Activated CD4-positive, CD25-positive, alpha-beta regulatory T cell treated with anti-CD3 and anti-CD28 coated beads, Interleukin-2, amount 50 U/mL, for 72 hours (primary cell): ENCODE results near the gene WWC2.

Source experiments
- DNase-seq: peaks from one replicate; pipeline ENCODE4 v3.0.0; 2021

Gene WWC2

DNA sequence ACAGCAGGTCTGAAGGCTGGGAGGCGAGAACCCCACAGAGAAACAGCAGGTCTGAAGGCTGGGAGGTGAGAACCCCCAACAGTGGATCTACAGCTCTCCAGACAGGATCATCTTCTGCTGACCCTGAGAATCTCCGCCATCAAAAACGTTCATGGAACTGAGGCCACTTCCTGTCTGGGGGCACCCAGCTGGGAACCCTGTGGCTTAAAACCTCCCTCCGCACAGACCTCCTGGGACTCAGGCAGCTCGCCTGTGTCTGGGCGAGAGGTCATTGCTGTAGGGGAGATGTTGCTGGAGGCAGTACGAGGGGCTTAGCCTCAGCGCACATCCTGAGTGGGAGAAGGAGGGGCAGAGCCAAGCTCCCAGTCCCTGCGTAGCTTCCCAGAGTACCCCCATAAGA is 238.3 kb downstream of the WWC2 start:
- DNase-seq: no peak

- no peak for DNase-seq
Observed at GRCh38 chr4:183337833-183338232, 238.8 kb downstream of the WWC2 start.

- no peak for DNase-seq
Observed at GRCh38 chr4:183342541-183343533, 243.8 kb downstream of the WWC2 start.

- DNase-seq: no peak
Observed at GRCh38 chr4:183343730-183344129, 244.7 kb downstream of the WWC2 start.

DNA sequence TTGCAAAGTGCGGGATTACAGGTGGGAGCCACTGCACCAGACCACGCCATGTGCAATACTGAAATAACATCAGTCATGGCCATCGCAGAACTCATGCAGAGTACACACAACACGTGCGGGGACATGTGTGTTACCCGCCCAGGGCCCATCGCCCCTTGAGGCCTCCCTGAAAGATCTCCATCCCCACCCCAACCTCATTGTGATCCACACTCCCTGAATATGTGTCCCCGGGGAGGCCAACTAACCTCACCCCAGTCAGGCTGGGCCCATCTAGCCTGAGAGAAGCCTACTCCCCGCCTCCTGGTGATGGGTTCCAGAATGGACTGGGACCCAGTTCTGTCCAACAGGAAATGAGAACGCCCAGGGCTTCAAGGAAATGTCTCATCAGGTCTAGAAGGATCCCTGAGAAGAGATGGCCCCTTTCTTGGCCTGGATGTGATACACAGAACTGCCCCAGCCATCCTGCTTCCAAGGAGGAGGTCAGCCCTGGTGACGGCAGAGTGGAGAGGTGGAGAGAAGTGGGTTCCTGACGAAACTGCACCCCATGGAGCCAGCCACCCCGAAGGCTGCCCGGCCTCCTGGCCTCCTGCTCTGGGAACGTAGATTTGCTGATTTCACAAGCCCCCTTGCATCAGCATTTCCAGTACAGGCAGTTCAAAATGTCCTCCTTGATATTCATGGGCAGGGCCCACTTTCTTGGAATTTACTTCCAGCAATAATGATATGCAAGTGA is 245.6 kb downstream of the WWC2 start:
- no peak for DNase-seq

DNA sequence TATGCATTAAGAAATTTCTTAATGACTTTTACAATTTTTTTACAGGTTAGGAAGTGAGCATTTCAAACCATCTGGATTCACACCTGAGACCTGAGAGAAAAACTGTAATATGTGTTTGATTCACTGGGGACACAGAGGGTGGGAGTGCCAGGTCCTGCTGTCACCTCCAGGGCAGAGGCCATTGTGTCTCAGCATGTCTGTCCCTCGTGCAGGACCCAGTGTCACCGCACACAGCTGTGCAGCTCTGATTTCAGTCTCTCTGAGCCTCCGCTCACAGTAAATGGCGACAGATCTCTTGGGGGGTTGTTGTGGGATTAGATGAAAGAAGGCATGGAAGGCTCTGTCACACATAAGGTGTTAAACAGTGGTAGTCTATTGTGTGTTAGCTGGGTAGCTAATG is 246.2 kb downstream of the WWC2 start:
- no peak for DNase-seq

DNA sequence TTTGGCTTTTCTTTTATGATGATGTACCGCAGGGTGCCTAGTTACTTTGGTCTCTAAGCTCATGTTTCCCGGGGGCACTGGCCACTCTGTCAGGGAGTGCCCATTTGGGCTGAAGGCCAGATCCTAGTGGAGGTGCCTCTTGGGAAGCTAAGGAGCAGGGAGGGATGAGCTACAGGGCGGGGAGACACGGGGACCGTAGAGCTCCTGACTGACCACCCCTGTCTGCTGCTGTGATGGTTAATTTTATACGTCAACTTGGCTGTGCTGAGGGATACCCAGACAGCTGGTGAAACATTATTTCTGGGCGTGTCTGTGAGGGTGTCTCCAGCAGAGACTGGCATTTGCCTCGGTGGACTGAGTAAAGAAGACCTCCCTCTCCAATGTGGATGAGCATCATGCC is 248.1 kb downstream of the WWC2 start:
- no peak for DNase-seq

DNA sequence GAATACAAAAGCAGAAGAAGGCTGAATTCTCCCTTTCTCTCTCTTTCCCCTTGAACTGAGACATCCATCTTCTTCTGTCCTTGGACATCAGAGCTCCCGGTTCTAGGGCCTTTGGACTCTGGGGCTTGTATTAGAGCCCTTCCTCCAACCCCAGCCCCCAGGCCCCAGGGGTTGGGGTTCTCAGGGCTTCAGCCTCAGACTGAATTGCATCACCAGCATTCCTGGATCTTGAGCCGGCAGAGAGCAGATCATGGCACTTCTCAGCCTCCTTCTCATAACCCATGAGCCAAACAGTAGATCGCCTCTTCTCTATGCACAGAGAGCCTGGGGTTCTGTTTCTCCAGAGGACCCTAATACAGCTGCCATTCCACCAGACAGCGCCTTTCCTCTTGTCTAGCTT is 248.5 kb downstream of the WWC2 start:
- no peak for DNase-seq

- no peak for DNase-seq
Observed at GRCh38 chr4:183348136-183348535, 249.1 kb downstream of the WWC2 start.

- DNase-seq: no peak
Observed at GRCh38 chr4:183348706-183349659, 249.9 kb downstream of the WWC2 start.

DNA sequence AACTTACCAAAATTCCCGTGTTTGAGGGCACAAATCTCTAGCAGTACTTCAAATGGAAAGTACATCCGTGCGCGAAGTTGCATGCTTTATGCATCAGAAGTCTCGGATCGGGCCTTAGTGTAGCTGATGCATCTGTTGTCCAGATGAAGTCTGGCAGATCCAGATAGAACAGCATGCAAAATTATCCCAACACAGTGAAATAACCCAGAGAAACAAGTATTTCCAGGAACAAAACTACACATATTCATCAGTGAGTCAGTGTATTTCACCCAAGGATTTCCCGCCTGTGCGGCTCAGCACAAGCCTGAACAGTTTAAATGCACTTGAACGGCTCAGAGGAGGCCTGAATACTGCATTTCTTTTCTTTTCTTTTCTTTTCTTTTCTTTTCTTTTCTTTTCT is 250.6 kb downstream of the WWC2 start:
- DNase-seq: no peak

- DNase-seq: no peak
Observed at GRCh38 chr4:183350317-183351071, 251.4 kb downstream of the WWC2 start.

GRCh38 chr4:183352546-183352945 is 253.5 kb downstream of the WWC2 start:
- DNase-seq: no peak

DNA sequence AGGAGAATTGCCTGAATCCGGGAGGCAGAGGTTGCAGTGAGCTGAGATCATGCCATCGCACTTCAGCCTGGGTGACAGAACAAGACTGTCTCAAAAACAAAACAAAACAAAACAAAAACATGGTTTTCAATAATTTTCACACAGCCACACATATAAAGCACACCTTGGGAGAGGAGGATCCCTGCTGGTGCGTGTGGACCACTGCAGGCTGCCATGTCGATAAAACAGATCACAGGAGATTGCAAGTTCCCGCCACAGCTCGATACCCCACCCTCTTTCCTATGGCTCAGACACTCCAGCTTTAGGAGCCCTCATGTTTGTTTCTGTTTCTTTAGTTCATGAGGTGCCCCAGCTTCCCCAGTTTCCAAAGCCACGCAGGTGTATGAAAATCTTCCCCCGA is 254.5 kb downstream of the WWC2 start:
- no peak for DNase-seq

DNA sequence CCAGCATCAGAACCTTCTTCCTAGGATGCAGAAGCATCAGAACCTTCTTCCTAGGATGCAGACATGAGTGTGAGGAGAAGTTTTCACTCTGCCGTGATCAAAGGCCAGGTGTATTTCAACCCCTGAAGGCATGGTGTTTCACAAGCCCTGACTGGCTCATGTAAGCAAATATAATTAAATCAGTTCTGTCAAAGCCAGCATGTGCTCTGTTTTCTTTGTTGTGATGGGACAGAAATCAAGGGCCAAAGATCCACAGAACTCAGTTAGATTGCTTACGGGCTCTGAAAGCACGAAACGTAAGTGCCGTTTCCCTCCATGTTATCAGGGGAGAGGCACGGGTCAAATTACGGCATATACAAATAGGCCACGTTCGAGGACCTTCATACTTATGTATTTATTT is 255.2 kb downstream of the WWC2 start:
- no peak for DNase-seq

- DNase-seq: no peak
Observed at GRCh38 chr4:183355405-183355804, 256.3 kb downstream of the WWC2 start.

- no peak for DNase-seq
Observed at GRCh38 chr4:183356173-183356830, 257.2 kb downstream of the WWC2 start.

- DNase-seq: no peak
Observed at GRCh38 chr4:183356931-183357675, 258.0 kb downstream of the WWC2 start.

DNA sequence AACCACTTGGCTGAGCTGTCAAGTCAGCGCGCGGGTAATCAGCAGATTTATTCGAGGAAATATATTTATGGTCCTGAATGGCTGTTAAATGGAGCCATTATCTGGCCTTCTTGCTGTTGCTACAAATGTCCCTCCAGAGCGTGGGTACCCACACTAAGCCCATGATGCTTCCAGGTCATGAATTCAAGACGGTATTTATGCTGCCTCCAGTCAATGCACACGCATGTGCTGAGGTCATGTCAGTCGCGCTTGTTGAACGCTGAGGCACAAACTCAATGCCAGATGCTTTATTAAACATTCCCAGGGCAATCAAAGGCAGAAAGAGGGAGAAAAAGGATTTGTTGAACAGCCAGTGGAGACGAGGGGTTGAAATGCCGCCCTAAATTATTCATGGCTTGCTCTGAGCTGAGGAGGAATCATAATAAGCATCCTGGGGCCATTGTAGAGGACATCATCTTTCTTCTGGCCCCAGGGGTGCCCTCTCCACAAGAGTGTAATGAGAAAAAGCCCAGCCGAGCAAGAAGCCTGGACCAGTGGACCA is 259.2 kb downstream of the WWC2 start:
- DNase-seq: no peak

GRCh38 chr4:183360161-183360919 is 261.3 kb downstream of the WWC2 start:
- DNase-seq: no peak
